CD4-positive, alpha-beta T cell treated with Interleukin-15 for 1 hour (primary cell): ENCODE data around the gene EOMES.

Source experiments
- DNase-seq: peaks from one replicate; pipeline ENCODE4 v3.0.0-alpha.2; 2020

The EOMES gene

DNA sequence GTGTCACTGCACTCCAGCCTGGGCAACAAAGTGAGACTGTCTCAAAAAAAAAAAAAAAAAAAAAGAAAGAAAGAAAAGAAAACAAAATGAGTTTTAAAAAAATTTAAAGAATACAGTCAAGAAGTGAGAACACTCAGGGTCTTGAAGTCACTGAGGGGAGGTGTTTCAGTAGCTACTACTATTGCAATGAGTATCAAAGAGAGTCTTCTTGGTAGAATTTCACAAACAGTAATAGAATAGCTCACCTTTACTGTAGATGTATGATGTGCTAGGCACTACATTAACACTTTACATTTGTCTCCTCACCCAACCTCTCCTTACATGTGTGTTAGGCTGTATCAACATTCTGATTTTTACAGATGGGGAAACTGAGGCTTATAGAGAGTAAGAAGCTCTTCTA is 43.9 kb downstream of the EOMES start:
- no peak for DNase-seq

DNA sequence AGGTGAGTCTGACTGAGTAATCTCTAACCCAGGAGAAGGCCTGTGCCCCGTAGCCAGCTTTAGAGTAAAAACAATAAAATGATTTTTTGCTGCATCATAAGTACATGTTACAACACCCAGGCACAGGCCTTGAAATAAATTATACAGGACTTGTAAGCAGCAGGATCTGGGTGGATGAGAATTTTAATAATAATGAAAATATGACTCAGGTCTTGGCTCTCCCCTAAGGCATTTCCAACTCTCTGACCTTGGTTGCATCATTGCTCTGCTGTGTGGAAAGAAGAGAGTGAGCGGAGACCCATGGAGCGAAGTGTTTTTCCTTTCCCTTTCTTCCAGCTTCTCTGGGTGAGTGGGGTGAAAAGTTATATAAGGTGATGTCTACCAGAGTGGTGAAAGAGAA is 44.6 kb downstream of the EOMES start:
- no peak for DNase-seq

DNA sequence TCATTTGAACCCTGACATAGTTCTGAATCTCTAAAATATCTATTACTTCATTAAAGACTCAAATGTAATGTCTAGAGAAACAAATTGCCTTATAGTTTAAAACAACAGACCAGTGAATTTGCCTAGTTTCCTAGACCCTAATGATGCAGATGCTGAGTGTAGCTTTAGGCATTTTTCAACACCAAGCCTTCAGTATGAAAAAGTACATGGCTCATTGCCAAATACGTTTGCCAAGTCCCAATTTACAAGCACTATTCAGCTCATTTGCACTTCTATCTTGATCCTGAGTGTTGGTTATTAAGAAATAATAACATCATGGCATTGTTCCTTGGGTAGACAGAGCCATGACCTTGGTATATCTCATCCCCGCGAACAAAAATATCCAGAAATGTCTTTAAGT is 46.8 kb downstream of the EOMES start:
- no peak for DNase-seq

DNA sequence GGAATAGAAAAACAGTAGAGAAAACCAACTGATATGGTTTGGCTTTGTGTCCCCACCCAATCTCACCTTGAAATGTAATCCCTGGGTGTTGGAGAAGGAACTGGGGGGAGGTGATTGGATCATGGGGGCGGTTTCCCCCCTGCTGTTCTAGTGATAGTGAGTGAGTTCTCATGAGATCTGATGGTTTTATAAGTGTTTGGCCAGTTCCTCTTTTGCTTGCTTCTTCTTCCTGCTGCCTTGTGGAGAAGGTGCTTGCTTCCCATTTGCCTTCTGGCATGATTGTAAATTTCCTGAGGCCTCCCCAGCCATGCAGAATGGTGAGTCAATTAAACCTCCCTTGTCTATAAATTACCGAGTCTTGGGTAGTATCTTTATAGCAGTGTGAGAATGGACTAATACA is 48.4 kb downstream of the EOMES start:
- DNase-seq, result no peak

GRCh38 chr3:27671101-27671500 is 51.0 kb downstream of the EOMES start:
- no peak for DNase-seq

DNA sequence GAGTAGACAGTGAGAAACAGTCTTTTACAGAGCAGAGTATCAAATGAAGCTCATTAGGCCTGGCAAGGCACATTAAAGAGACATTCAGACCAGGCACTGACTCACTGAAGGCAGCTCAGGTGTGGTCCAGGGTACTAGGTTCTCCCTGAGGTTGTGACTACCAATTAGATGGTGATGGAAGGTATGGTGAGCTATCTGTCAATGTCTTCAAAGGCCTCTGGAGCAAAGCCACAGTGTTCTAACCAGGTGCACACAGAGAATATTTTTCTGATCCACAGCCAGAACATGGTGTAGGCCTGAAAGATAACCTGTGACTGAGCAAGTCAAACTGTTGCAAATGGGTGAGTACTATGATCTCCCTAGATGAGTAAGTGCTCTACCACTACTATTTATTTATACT is 51.5 kb downstream of the EOMES start:
- DNase-seq, result no peak

DNA sequence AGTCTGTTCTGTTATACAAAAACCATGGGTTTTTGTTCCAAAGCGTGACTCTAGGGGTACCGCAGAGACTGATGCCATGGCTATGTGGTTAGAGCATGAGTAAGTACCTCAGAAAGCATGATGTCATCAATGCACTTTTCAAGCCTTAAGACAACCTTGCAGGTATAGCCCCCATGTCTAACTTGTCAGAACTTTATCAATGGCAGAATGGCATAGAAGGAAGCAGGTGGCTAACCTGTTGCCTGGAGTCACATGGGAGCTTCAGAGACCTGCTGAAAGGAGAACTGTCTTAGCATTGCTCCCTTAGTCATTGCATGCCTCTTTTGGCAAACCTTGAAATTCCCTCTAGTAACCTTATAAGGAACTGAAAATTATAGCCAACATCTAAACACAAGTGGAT is 52.5 kb downstream of the EOMES start:
- DNase-seq, result no peak

DNA sequence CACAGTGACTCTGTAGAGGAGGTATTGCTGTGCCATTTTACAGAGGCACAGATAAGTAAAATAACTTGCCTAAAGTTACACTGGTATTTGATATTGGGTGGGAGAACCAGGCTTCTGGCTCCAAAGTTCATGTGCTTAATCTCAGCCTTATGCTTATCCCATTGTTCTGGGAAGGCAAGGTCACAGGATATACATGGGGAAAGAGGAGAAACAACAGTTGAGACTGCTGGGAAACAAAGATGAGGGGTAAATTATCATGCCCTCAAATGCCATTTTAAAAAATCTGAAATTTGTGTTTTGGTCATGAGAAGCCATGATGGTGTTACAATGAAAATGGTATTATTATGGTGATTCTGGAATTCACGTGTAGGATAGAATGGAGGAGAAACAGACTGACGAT is 54.4 kb downstream of the EOMES start:
- no peak for DNase-seq

DNA sequence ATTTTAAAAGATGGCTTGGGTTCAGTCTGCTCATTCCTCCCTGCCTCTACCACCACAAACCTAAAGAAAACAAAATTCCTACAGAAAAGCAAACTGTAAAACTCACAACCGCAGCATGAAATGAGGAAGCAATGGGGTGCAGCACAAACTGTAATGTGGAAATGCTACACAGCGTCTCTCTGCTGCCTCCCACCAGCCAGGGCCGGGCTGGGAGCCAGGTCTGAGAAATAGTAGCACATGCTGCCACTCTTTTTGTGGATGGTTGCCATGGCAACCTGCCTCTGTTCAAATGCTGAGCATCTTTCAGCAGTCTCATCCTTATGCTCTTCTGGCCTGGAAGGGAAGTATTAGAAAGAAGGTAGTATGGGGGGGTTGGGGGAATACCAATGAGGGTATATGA is 55.4 kb downstream of the EOMES start:
- DNase-seq, result peak; percentile 59

- DNase-seq, result no peak
Observed at GRCh38 chr3:27666272-27666671, 55.9 kb downstream of the EOMES start.
